NT2/D1 (cell line): ENCODE measurements around the gene KAZN.

Experiments used
- SUZ12 ChIP-seq: IDR thresholded peaks from 2 replicates; pipeline ENCODE4 v1.6.1; 2011; ENCODE audit not compliant: insufficient read length, insufficient read depth; ENCODE audit errors: extremely low read depth
- ZNF274 ChIP-seq: IDR thresholded peaks from 2 replicates; pipeline ENCODE4 v1.6.1; 2011; ENCODE audit warnings: mild to moderate bottlenecking, low read depth, low read length

DNA sequence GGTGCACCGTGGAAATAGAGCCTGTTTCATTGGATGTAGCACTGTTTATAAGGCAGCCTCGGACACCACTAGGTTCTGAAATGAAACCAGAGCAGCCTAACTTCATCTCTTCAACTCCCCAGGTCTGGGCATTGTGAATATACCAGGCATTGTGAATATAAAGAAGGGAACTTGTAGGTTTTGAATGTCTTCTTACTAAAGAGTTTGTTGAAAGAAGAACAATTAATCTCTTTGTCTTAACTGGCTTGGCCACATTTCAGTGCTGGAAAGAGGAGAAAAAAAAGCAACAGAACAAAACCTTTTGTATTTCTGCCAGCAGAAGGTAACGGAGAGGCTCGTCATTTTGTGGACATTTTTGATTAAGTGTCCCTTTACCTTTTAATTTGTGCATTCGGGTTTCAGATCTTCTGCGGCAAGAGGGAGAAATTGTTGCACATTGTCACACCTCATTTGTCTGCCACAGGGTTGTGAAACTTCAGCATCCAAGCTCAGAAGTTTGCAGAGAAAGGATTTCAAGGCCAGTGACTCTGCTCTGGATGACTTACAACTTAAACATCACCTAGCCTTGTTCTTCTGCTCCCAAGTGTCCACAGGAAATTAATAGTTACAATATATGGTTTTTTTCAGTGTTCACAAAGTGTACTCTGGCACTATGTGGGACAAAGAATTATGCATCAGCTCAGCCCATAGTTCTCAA, 158.3 kb downstream of the KAZN start:
- TF ChIP-seq ZNF274 = no peak
- no peak for TF ChIP-seq SUZ12
